H1 (cell line): Measurements from ENCODE around the gene RICTOR. TPM values are rescaled to one million over a fixed set of nuclear protein-coding genes. Genes with fewer than 3 reads are reported as not detected.
A peak's percentile ranks its signal among the peaks of the same experiment; 100 is the strongest.

Experiments used
- CTCF ChIA-PET: fragments of 300-600 bp; sonication (Branson Sonifier 250); formaldehyde crosslinking; loops from one replicate; lab custom pipeline; 2021; ENCODE audit not compliant: partially characterized antibody; lab: Charles Lee
- POLR2A ChIA-PET: fragments of 300-600 bp; sonication (Branson Sonifier 250); formaldehyde crosslinking; loops from one replicate; lab custom pipeline; 2021; ENCODE audit warnings: inconsistent platforms; ENCODE audit not compliant: partially characterized antibody; lab: Charles Lee
- DNase-seq, 2 experiments: peaks; one replicate each; pipeline versions ENCODE4 v3.0.0 to v3.0.0-alpha.2; 2010 to 2022; ENCODE audit warnings: low spot score in 2 of 2, low read depth in 1 of 2, mixed read lengths in 1 of 2
- FAIRE-seq: peaks from 2 replicates; lab custom pipeline; 2011; peaks lifted over from hg19 to GRCh38; lab: Jason Lieb, UNC
- H2AFZ ChIP-seq: 2 replicates; pipeline ENCODE4 v1.8.1; 2012; ENCODE audit warnings: low read length, inconsistent platforms
- H2AK5ac ChIP-seq: 2 replicates; pipeline ENCODE4 v1.6.1; 2013; ENCODE audit warnings: low read depth, low read length
- H2BK120ac ChIP-seq: replicated peaks from 2 replicates; pipeline ENCODE3; 2013; ENCODE audit warnings: low read depth, low read length, inconsistent platforms
- H2BK12ac ChIP-seq: 2 replicates; pipeline ENCODE4 v1.6.1; 2013; ENCODE audit warnings: low read depth, low read length
- H2BK15ac ChIP-seq: 2 replicates; pipeline ENCODE4 v1.6.1; 2013; ENCODE audit warnings: low read length
- H2BK20ac ChIP-seq: 2 replicates; pipeline ENCODE4 v1.6.1; 2013; ENCODE audit warnings: low read length
- H2BK5ac ChIP-seq: 2 replicates; pipeline ENCODE4 v1.6.1; 2013; ENCODE audit warnings: low read depth, low read length
- H3K14ac ChIP-seq: 2 replicates; pipeline ENCODE4 v1.6.1; 2013; ENCODE audit warnings: inconsistent platforms; ENCODE audit not compliant: insufficient read length
- H3K18ac ChIP-seq: 2 replicates; pipeline ENCODE4 v1.6.1; 2013; ENCODE audit warnings: low read length; ENCODE audit errors: extremely low read depth
- H3K23ac ChIP-seq: 2 replicates; pipeline ENCODE4 v1.6.1; 2013; ENCODE audit warnings: inconsistent platforms; ENCODE audit not compliant: insufficient read length
- H3K23me2 ChIP-seq: 2 replicates; pipeline ENCODE4 v1.6.1; 2013; ENCODE audit warnings: low read depth, low read length
- H3K27ac ChIP-seq: 2 replicates; pipeline ENCODE4 v1.6.1; 2011; ENCODE audit warnings: low read depth, low read length, inconsistent platforms
- H3K27me3 ChIP-seq, 4 experiments: replicated peaks in 1 of 4; 1 replicate in 1 of 4; 2 replicates in 3 of 4; pipeline versions ENCODE4 v1.6.1 to v1.8.1; 2011 to 2013; ENCODE audit warnings: low read length in 3 of 4, mild to moderate bottlenecking in 3 of 4, inconsistent platforms in 2 of 4, mixed read lengths in 2 of 4, moderate library complexity in 1 of 4; ENCODE audit not compliant: control insufficient read depth in 3 of 4, insufficient read depth in 3 of 4; ENCODE audit errors: extremely low read depth in 1 of 4
- H3K36me3 ChIP-seq, 4 experiments: 2 replicates each; pipeline versions ENCODE4 v1.6.1 to v1.8.1; 2011 to 2013; ENCODE audit warnings: mild to moderate bottlenecking in 4 of 4, low read length in 3 of 4, moderate library complexity in 2 of 4, control low read depth in 1 of 4, inconsistent platforms in 1 of 4; ENCODE audit not compliant: insufficient read depth in 4 of 4, control insufficient read depth in 2 of 4
- H3K4ac ChIP-seq: replicated peaks from 2 replicates; pipeline ENCODE3; 2013; ENCODE audit warnings: low read length, low read depth, mixed read lengths, inconsistent platforms; ENCODE audit not compliant: insufficient read length
- H3K4me1 ChIP-seq, 4 experiments: replicated peaks in 1 of 4; 1 replicate in 1 of 4; 2 replicates in 3 of 4; pipeline versions ENCODE4 v1.6.1 to v1.8.1; 2011 to 2013; ENCODE audit warnings: low read length in 3 of 4, inconsistent platforms in 2 of 4, mixed read lengths in 1 of 4; ENCODE audit not compliant: insufficient read depth in 4 of 4, control insufficient read depth in 3 of 4
- H3K4me2 ChIP-seq, 2 experiments: 2 replicates each; pipeline versions ENCODE4 v1.6.1 to v1.8.1; 2011 to 2013; ENCODE audit warnings: low read depth in 2 of 2, low read length in 2 of 2, control low read depth in 1 of 2, inconsistent platforms in 1 of 2, mild to moderate bottlenecking in 1 of 2; ENCODE audit not compliant: insufficient read depth in 1 of 2
- H3K4me3 ChIP-seq, 4 experiments: fragments of 200-600, 300-600 bp in 1 of 4; sonication (generic), shearing (Covaris generic), sonication (Bioruptor Twin) in 1 of 4; 2 replicates each; pipeline versions ENCODE4 v1.5.1 to v1.8.1; 2011 to 2016; ENCODE audit warnings: low read length in 4 of 4, low read depth in 3 of 4, control low read depth in 2 of 4, inconsistent platforms in 2 of 4, mild to moderate bottlenecking in 2 of 4, mixed read lengths in 1 of 4, moderate library complexity in 1 of 4; ENCODE audit not compliant: insufficient read depth in 2 of 4; ENCODE audit errors: extremely low read depth in 1 of 4
- H3K56ac ChIP-seq: replicated peaks from 2 replicates; pipeline ENCODE3; 2013; ENCODE audit warnings: low read depth, mild to moderate bottlenecking, mixed read lengths, low read length, inconsistent platforms; ENCODE audit not compliant: insufficient read length
- H3K79me1 ChIP-seq: 2 replicates; pipeline ENCODE4 v1.6.1; 2013; ENCODE audit warnings: low read depth, low read length, control low read depth
- H3K79me2 ChIP-seq, 2 experiments: 2 replicates each; pipeline versions ENCODE4 v1.6.1 to v1.8.1; 2012 to 2013; ENCODE audit warnings: low read length in 2 of 2, mild to moderate bottlenecking in 2 of 2, inconsistent platforms in 1 of 2; ENCODE audit not compliant: insufficient read depth in 2 of 2, control insufficient read depth in 1 of 2
- H3K9ac ChIP-seq, 4 experiments: replicated peaks in 1 of 4; 1 replicate in 1 of 4; 2 replicates in 3 of 4; pipeline versions ENCODE4 v1.6.1 to v1.8.1; 2011 to 2013; ENCODE audit warnings: low read depth in 3 of 4, low read length in 3 of 4, control low read depth in 2 of 4, mild to moderate bottlenecking in 2 of 4, moderate library complexity in 2 of 4, inconsistent platforms in 1 of 4; ENCODE audit errors: extremely low read depth in 1 of 4
- H3K9me3 ChIP-seq, 2 experiments: 2 replicates each; pipeline versions ENCODE4 v1.6.1 to v1.8.1; 2012 to 2013; ENCODE audit warnings: mild to moderate bottlenecking in 2 of 2, moderate library complexity in 2 of 2, control low read depth in 1 of 2, inconsistent platforms in 1 of 2, low read depth in 1 of 2, low read length in 1 of 2, mixed read lengths in 1 of 2; ENCODE audit not compliant: insufficient read depth in 2 of 2
- H4K20me1 ChIP-seq, 2 experiments: replicated peaks in 1 of 2; 2 replicates each; pipeline versions ENCODE3 to v1.8.1; 2011 to 2013; ENCODE audit warnings: inconsistent platforms in 2 of 2, low read length in 2 of 2, mild to moderate bottlenecking in 1 of 2; ENCODE audit not compliant: insufficient read depth in 2 of 2, control insufficient read depth in 1 of 2
- H4K5ac ChIP-seq: 2 replicates; pipeline ENCODE4 v1.6.1; 2013; ENCODE audit warnings: low read length, low read depth, mixed read lengths, inconsistent platforms; ENCODE audit not compliant: insufficient read length
- H4K8ac ChIP-seq: 2 replicates; pipeline ENCODE4 v1.8.0; 2013; ENCODE audit warnings: mild to moderate bottlenecking, moderate library complexity, low read length, inconsistent platforms; ENCODE audit not compliant: insufficient read depth; ENCODE audit errors: extremely low read depth
- H4K91ac ChIP-seq: replicated peaks from 2 replicates; pipeline ENCODE3; 2013; ENCODE audit warnings: low read length, mixed read lengths, inconsistent platforms; ENCODE audit not compliant: insufficient read length
- ATF2 ChIP-seq: IDR thresholded peaks from 2 replicates; pipeline ENCODE4 v1.6.1; 2012; ENCODE audit warnings: low read length, inconsistent platforms
- BACH1 ChIP-seq: IDR thresholded peaks from 2 replicates; pipeline ENCODE4 v1.6.1; 2012; ENCODE audit warnings: low read length, improper control_type of control experiment
- CHD1 ChIP-seq: IDR thresholded peaks from 2 replicates; pipeline ENCODE4 v1.6.1; 2012; ENCODE audit warnings: low read depth, low read length, improper control_type of control experiment
- CREB1 ChIP-seq: IDR thresholded peaks from 2 replicates; pipeline ENCODE4 v1.6.1; 2012; ENCODE audit warnings: inconsistent platforms
- HDAC2 ChIP-seq, 2 experiments: fragments of 300-600 bp in 1 of 2; sonication (generic) in 1 of 2; IDR thresholded peaks; 2 replicates each; pipeline ENCODE4 v1.6.1; 2011 to 2012; ENCODE audit warnings: low read depth in 2 of 2, low read length in 2 of 2, mild to moderate bottlenecking in 2 of 2, moderate library complexity in 2 of 2, borderline replicate concordance in 1 of 2, inconsistent platforms in 1 of 2
- JUND ChIP-seq: IDR thresholded peaks from 2 replicates; pipeline ENCODE4 v1.6.1; 2011; ENCODE audit warnings: mild to moderate bottlenecking, improper control_type of control experiment, low read length
- SIRT6 ChIP-seq: IDR thresholded peaks from one replicate; pipeline ENCODE4 v1.7.1; 2012; ENCODE audit warnings: low read length, inconsistent platforms
- WGBS, 2 experiments: shearing (Covaris generic) in 1 of 2; methylation state at CpG; one replicate each; pipeline versions ENCODE4 v1.1.6 to v1.1.7; 2013 to 2015; ENCODE audit warnings: low lambda C conversion rate in 2 of 2, mixed read lengths in 2 of 2, inconsistent platforms in 1 of 2, low coverage in 1 of 2, missing lambda C conversion rate in 1 of 2; ENCODE audit not compliant: insufficient replicate concordance in 2 of 2, insufficient coverage in 1 of 2, insufficient read length in 1 of 2; ENCODE audit errors: extremely low coverage in 1 of 2, missing lambda C conversion rate in 1 of 2; 5-methylcytosine and 5-hydroxymethylcytosine counted together
- polyA plus RNA-seq, 7 experiments: library from polyadenylated mRNA; depleted of rRNA in 3 of 7; stranded (reverse) in 5 of 7; unstranded in 2 of 7; fragments of >200 nt in 5 of 7; fragments of 200-250 nt in 2 of 7; gene quantifications; 1 replicate in 5 of 7; 2 replicates in 1 of 7; 4 replicates in 1 of 7; pipeline versions ENCODE4 v1.2.1 to v1.2.3, GENCODE V29; 2011 to 2013; ENCODE audit warnings: missing spikeins in 2 of 7, mixed read lengths in 2 of 7
- total RNA-seq: library from RNA; stranded (reverse); fragmentation: NEBNext Ultra II Directional; extraction: Animal tissue kit (Norgen Biotek cat#: 25700); gene quantifications from 2 replicates; pipeline ENCODE4 v1.2.1, GENCODE V29; 2021

Gene RICTOR
- total and polyA plus RNA-seq, 2 of the 8 experiments (the other 6 are each of a cell fraction or from before 2014, with no cell fraction given): 4.3 to 26.6 TPM

- no peak overlapping the region for H3K23ac ChIP-seq
- no peak overlapping the region for H3K56ac ChIP-seq
- no peak overlapping the region for H3K18ac ChIP-seq
- ChIA-PET POLR2A (no interaction called here), CTCF (interaction anchor here (1.1 to 1.9 kb wide), 3 partner anchors 19 to 98 kb away, joined by 3 to 5 read pairs (median 4); no protein-coding TSS in a partner anchor)
- no peak overlapping the region for H2BK120ac ChIP-seq
- FAIRE-seq: no peak
- H3K9ac ChIP-seq: no peak overlapping the region
- no peak overlapping the region for H3K14ac ChIP-seq
- no peaks in the 10 kb centered on the region for H3K4me1 ChIP-seq
- H3K23me2 ChIP-seq: no peaks in the 10 kb centered on the region
- TF ChIP-seq CHD1 (no peak), JUND (no peak), ATF2 (no peak), BACH1 (peak; percentile 44; the same call in 1 of the 2 replicates), SIRT6 (no peak), CREB1 (no peak), HDAC2 (IDR thresholded peaks at IDR 0.05; ENCODE audit: borderline replicate concordance in 1 of 2, low read depth in 2 of 2, low read length in 2 of 2) (no peak)
- H2BK15ac ChIP-seq: no peak overlapping the region
- no peak overlapping the region for H3K4ac ChIP-seq
- no peaks in the 10 kb centered on the region for H3K36me3 ChIP-seq
- no peaks in the 10 kb centered on the region for H3K79me2 ChIP-seq
- no peak overlapping the region for H2BK5ac ChIP-seq
- H2BK20ac ChIP-seq: no peak overlapping the region
- H3K79me1 ChIP-seq: no peaks in the 10 kb centered on the region
- H4K91ac ChIP-seq: no peak overlapping the region
- no peaks in the 10 kb centered on the region for H3K9me3 ChIP-seq
- no peak overlapping the region for H3K4me2 ChIP-seq
- H3K27me3 ChIP-seq: no peaks in the 10 kb centered on the region
- H2BK12ac ChIP-seq: no peak overlapping the region
- WGBS, 2 experiments: 95% methylated on average over 3 of the region's 3 CpGs; no CpG with 5 or more reads in 1 of the 2 experiments
- no peak overlapping the region for H4K8ac ChIP-seq
- H2AFZ ChIP-seq: no peak overlapping the region
- H3K4me3 ChIP-seq: no peak overlapping the region
- DNase-seq: no peak
- no peak overlapping the region for H2AK5ac ChIP-seq
- no peaks in the 10 kb centered on the region for H4K20me1 ChIP-seq
- H4K5ac ChIP-seq: no peak overlapping the region
- no peak overlapping the region for H3K27ac ChIP-seq
Observed at GRCh38 chr5:39119404-39120051, 45.3 kb upstream of the RICTOR start.
